Rectal smooth muscle tissue (tissue), 1 donor: ENCODE measurements around the gene CDYL2.

ENCODE experiments used
- H3K27ac ChIP-seq: one replicate; pipeline ENCODE4 v1.7.0; 2013; ENCODE audit warnings: low read depth, low read length, inconsistent platforms
- H3K27me3 ChIP-seq: one replicate; pipeline ENCODE4 v1.7.0; 2013; ENCODE audit warnings: low read length; ENCODE audit not compliant: control insufficient read depth, insufficient read depth
- H3K36me3 ChIP-seq: one replicate; pipeline ENCODE4 v1.7.0; 2013; ENCODE audit warnings: low read length; ENCODE audit not compliant: control insufficient read depth, insufficient read depth
- H3K4me1 ChIP-seq: one replicate; pipeline ENCODE4 v1.7.0; 2013; ENCODE audit warnings: low read length; ENCODE audit not compliant: control insufficient read depth, insufficient read depth
- H3K4me3 ChIP-seq: one replicate; pipeline ENCODE4 v1.7.0; 2013; ENCODE audit warnings: low read length
- H3K9ac ChIP-seq: one replicate; pipeline ENCODE4 v1.7.0; 2013; ENCODE audit warnings: low read length

Gene CDYL2

GRCh38 chr16:80620736-80621605 lies 183.4 kb downstream of the CDYL2 start:
- Histone ChIP-seq H3K27ac (no peak overlapping the region), H3K27me3 (no peaks in the 10 kb centered on the region), H3K36me3 (no peaks in the 10 kb centered on the region), H3K9ac (no peak overlapping the region), H3K4me1 (no peaks in the 10 kb centered on the region), H3K4me3 (no peak overlapping the region)

GRCh38 chr16:80619824-80620223 lies 184.6 kb downstream of the CDYL2 start:
- Histone ChIP-seq H3K4me1 (no peaks in the 10 kb centered on the region), H3K36me3 (no peaks in the 10 kb centered on the region), H3K9ac (no peak overlapping the region), H3K4me3 (no peak overlapping the region), H3K27ac (no peak overlapping the region), H3K27me3 (no peaks in the 10 kb centered on the region)

- Histone ChIP-seq H3K27me3 (no peaks in the 10 kb centered on the region), H3K36me3 (no peaks in the 10 kb centered on the region), H3K9ac (no peak overlapping the region), H3K27ac (no peak overlapping the region), H3K4me1 (no peaks in the 10 kb centered on the region), H3K4me3 (no peak overlapping the region)
Observed at GRCh38 chr16:80618862-80619648, 185.3 kb downstream of the CDYL2 start.

GRCh38 chr16:80616362-80616761 lies 188.0 kb downstream of the CDYL2 start:
- no peak overlapping the region for H3K27ac ChIP-seq
- H3K36me3 ChIP-seq, result no peaks in the 10 kb centered on the region
- no peaks in the 10 kb centered on the region for H3K4me1 ChIP-seq
- H3K4me3 ChIP-seq, result no peak overlapping the region
- H3K9ac ChIP-seq, result no peak overlapping the region
- no peaks in the 10 kb centered on the region for H3K27me3 ChIP-seq

- Histone ChIP-seq H3K36me3 (no peaks in the 10 kb centered on the region), H3K27me3 (no peaks in the 10 kb centered on the region), H3K9ac (no peak overlapping the region), H3K4me1 (no peaks in the 10 kb centered on the region), H3K27ac (no peak overlapping the region), H3K4me3 (no peak overlapping the region)
Observed at GRCh38 chr16:80615735-80616134, 188.7 kb downstream of the CDYL2 start.

- no peaks in the 10 kb centered on the region for H3K27me3 ChIP-seq
- H3K36me3 ChIP-seq, result no peaks in the 10 kb centered on the region
- no peak overlapping the region for H3K4me3 ChIP-seq
- H3K27ac ChIP-seq, result no peak overlapping the region
- H3K9ac ChIP-seq, result no peak overlapping the region
- no peaks in the 10 kb centered on the region for H3K4me1 ChIP-seq
Observed at GRCh38 chr16:80614908-80615671, 189.3 kb downstream of the CDYL2 start.

GRCh38 chr16:80612461-80613017 lies 191.9 kb downstream of the CDYL2 start:
- Histone ChIP-seq H3K9ac (no peak overlapping the region), H3K27me3 (no peaks in the 10 kb centered on the region), H3K4me1 (no peaks in the 10 kb centered on the region), H3K36me3 (peaks cover 2% of the 10 kb centered on the region), H3K27ac (no peak overlapping the region), H3K4me3 (no peak overlapping the region)

GRCh38 chr16:80611930-80612327 lies 192.5 kb downstream of the CDYL2 start:
- Histone ChIP-seq H3K27me3 (no peaks in the 10 kb centered on the region), H3K36me3 (peaks cover 2% of the 10 kb centered on the region), H3K4me1 (no peaks in the 10 kb centered on the region), H3K27ac (no peak overlapping the region), H3K9ac (no peak overlapping the region), H3K4me3 (no peak overlapping the region)

GRCh38 chr16:80611171-80611929 lies 193.0 kb downstream of the CDYL2 start:
- Histone ChIP-seq H3K27ac (no peak overlapping the region), H3K4me1 (no peaks in the 10 kb centered on the region), H3K4me3 (no peak overlapping the region), H3K9ac (no peak overlapping the region), H3K27me3 (no peaks in the 10 kb centered on the region), H3K36me3 (peaks cover 2% of the 10 kb centered on the region)

GRCh38 chr16:80610481-80611156 lies 193.8 kb downstream of the CDYL2 start:
- H3K36me3 ChIP-seq, result peaks cover 2% of the 10 kb centered on the region
- no peaks in the 10 kb centered on the region for H3K27me3 ChIP-seq
- no peak overlapping the region for H3K27ac ChIP-seq
- H3K9ac ChIP-seq, result no peak overlapping the region
- H3K4me1 ChIP-seq, result no peaks in the 10 kb centered on the region
- H3K4me3 ChIP-seq, result no peak overlapping the region

- no peaks in the 10 kb centered on the region for H3K27me3 ChIP-seq
- H3K27ac ChIP-seq, result no peak overlapping the region
- H3K36me3 ChIP-seq, result peaks cover 2% of the 10 kb centered on the region
- no peak overlapping the region for H3K4me3 ChIP-seq
- H3K4me1 ChIP-seq, result no peaks in the 10 kb centered on the region
- no peak overlapping the region for H3K9ac ChIP-seq
Observed at GRCh38 chr16:80608946-80609345, 195.5 kb downstream of the CDYL2 start.
